ENCODE results near the gene FGFBP1.

The FGFBP1 gene

DNA sequence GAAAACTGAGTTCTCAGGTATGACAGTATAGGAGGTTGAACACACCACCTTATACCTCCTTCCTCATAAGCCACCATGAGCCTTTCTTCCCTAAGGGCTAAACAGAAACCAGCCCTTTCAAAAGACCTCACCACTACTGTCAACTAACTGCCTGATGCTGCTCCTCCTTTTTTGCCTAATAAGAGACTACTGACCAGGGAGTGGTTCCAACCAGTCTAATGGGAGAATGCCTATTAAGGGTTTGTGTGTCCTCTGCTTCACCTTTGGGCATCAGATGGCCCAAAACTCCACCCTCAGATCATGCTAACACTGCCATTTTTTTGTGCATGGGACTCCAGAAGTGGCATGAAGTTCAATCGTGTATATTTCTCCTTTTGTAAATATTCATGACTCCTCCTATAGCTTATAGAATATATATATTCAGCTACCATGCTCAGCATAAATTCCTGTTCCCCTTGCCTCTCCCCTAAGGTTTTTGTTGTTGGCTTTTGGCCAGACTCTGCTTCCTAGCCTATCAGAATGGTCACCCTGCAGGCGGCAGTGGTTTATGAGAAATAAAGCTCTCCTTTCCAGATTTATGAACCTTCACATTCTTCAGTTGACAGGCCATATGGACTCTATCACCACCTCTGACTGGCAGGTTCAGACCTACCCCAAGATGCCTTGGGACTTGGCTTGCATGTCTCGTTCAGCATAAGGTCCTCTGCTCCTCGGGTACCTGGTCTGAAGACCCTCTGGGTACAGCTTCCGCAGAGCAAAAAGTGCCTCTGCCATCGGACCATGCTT, 28.2 kb downstream of the FGFBP1 start:
- DNase-seq, result no peak

DNA sequence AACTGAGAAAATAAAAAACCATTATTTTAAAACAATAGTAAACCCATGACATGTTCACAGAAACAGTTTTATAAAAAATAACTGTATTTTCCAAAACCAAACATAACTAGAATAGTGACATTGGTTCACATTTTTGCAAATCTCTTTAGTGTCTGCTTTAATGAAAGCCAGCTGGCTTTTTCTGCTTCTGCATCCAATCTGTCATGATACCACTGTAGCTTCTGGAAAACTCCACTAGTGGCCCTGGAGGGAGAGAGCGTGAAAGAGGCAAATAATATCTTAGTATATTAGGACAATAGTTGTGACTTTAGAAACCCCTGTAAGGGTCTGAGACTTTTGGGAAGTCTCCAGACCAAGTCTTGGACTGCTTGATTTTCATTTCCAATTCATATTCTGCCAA, 31.1 kb downstream of the FGFBP1 start:
- no peak for DNase-seq

DNA sequence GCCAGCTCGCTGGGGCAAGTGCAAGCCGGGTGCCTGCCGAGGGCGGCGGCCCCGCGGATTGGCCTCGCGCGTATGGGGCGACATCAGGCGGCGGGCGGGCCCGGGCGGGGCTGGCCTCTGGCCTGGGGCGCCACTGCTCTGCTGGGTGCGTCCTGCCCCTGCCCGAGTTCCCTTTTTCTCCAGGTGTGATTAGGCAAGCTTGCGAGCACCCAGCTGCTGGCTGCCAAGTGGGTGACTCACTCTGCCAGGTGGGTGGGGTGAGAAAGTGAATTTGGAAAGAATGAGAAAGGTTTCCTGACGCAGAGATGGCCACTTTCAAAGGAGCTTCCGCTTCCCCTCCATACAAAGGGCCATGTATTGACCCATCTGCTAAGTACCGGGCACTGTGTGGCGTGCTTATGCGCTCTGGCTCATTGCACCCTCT, 32.5 kb downstream of the FGFBP1 start:
- no peak for DNase-seq

DNA sequence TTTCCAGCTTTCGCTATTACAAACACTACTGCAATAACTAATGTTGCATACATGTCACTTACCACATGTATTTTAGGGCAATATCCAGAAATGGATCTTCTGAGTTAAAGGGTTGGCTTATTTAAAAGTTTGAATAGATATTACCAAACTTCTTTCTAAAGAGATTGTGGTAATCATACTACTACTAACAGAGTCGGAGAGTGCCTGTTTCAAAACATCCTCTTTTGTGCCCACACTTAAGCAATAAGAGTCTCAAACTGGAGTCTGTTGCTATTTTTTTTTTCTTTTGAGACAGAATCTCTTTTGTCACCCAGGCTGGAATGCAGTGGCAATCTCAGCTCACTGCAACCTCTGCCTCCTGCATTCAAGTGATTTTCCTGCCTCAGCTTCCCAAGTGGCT, 35.8 kb downstream of the FGFBP1 start:
- no peak for DNase-seq

DNA sequence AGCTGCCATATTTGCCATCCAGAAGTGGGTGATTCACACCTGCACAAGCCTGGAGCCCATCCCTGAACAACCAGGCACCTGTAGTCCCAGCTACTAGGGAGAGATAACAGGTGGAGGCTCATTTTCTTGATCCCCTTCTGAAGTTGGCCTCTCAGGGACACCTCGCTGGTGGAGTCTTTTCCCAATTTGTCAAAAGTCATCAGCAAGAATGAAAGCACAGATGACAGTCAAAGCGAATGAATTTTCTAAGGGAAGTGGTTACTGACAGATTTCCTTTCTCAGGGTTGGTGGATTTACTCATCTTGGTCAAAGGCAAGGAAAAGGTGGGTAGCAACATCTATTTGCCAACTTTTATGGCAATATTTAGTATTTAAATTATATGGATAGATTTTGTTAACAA, 36.5 kb downstream of the FGFBP1 start:
- DNase-seq, result no peak

DNA sequence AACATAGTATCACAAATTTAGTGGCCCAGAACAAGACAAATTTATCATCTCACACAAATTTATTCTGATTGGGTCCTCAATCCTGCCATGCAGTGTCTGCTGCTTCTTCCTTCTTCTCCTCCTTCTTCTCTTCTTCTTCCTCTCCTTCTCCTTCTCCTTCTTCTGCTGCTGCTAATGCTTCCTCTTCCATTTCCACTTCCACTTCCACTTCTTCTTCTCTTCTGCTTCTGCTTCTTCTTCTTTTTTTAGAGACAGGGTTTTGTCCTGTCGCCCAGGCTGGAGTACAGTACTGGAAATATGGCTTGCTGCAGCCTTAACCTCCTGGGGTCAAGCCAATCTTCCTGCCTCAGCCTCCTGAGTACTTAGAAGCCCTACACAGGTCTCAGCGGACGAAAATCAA, 37.5 kb downstream of the FGFBP1 start:
- no peak for DNase-seq

DNA sequence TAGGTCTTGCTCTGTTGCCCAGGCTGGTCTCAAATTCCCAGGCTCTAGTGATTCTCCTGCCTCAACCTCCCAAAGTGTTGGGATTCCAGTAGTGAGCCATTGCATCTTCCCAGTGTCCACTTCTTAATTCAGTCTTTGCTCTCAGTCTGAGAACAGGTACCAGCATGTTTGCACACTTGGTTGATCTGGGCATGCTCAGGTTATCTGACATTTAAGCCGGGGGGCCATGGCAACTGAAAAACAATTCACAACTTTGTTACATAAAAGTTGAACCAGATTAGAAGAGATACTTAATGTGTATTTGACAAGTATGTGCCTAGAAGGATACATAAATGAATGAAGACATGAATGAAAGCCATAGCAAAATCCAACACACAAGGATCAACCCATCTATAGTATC, 39.0 kb downstream of the FGFBP1 start:
- DNase-seq, result no peak

DNA sequence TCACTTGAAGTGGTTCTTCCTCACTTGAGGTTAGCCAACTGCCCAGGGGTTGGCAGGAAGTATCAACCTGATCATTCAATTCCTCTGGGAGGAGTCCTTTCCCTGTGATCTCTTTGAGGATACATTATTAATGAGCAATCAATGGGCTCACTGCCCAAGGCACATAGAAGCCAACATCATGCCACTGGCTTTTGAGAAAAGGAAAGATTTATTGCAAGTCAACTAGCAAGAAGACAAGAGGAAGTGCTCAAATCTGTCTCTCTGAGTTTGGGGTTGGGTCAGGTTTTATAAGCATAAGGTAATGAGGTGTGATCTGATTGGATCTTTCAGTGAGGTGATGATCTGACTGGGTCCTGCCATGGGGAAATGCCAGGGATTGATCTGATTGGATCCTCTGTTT, 39.6 kb downstream of the FGFBP1 start:
- no peak for DNase-seq

DNA sequence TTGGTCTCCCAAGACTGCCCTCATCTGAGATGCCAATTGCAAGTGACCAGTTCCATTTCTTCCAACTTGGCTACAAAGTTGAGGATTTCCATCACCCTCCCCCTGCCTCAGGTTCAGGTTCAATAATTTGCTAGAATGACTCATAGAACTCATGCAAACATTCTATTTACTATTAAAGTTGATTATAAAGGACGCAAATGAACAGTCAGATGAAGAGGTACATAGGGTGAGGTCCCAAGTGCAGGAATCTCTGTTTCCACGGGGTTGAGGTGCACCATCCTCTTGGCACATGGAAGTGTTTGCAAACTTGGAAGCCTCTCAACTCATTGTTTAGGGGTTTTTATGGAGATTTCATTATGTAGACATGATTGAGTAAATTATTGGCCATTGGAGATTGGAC, 41.0 kb downstream of the FGFBP1 start:
- no peak for DNase-seq

DNA sequence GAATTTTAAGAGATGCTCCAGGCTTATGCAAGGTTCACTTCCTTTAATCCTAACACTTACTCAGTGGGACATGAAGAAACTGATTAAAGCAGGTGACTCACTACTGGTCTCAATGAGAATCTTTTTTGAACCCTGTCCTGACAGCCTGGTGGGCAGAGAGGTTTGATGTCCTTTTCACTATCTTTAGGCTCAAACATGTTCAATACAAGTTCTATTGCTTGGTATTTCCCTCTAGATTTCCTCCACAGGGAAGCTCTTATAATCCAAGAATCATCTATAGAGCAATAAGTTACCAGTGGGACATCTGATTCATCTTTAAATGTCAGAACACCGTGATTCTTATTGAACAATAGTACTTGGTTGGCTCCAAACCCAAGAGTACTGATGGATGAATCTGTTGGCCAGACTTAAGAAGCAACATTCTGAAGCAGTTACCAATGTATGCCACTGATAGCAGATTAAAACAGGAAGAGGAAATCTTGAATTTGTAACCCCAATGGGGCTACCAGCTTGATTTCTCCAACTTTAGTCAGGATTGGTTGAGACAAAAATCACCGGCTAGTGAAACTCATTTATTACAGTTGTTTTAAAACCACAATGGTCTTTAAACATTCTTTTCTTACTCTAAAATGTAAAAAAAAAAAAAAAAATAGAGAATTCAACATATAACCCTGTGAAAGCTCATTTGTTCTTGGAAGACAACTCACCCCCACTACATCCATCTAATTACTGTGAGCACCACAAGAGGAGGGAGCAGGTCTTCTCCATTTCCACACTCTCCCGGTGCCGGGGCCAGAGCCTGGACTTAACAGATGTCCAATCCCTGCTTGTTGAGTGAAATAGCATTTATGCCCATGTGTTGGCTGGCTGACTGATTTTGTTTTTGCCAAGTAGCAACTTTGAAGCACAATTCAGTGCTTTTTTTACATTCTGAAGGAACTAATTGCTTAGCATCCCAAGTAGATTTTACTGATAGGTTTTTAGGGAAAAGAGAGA, 43.3 kb downstream of the FGFBP1 start:
- DNase-seq, result no peak

DNA sequence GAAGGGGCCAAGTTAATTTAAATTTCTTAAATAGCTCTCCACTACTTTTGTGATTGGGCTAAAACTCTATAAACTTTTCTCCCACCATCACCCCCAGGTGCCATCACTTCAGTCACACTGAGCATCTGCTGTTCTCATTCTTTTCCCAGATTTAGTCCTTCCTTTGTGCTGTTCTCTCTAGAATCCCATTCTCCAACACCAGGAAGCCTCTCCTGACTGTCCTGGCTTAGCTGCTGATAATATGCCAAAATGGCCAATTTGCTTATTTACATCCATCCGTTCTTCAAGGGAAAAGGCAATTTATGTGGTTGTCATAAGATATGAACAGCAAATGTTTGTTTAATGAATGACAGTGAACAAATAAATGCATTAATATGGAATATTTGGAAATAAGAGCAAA, 44.1 kb downstream of the FGFBP1 start:
- DNase-seq, result no peak

DNA sequence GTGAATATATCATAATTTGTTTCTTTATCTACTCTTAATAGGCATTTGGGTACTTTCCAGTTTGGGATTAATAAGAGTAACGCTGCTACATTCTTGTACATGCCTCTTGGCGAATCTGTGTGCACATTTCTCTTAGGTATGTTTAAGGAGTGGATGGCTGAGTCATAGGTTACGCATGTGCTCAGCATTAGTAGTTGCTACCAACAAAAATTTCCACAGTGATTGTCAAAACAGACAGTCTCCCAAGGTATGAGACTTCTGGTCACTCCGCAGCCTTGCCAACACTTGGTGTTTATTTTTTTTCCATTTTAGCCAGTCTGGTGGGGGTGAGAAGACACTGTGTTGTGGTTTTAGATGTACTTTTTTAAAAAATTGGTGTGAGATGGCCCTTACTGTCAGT, 44.6 kb downstream of the FGFBP1 start:
- no peak for DNase-seq

DNA sequence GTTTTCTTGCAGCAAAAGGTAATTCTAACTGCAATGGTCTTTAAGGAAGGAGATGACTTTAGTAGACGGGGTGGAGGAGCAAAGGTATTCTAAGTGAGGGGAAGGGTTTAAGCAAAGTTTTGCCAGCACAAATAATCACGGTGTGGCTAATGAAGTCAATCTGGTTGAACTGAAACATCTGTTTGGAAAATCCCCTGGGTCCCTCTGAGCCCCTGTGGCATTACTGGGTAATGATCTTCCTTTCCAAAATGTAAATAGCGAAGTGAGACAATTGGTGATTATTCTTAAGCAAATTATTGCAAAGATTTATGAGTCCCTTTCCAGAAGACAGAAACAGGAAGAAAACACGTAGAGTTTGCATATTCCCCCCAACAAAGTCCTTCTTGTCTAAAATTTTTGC, 47.2 kb downstream of the FGFBP1 start:
- no peak for DNase-seq

DNA sequence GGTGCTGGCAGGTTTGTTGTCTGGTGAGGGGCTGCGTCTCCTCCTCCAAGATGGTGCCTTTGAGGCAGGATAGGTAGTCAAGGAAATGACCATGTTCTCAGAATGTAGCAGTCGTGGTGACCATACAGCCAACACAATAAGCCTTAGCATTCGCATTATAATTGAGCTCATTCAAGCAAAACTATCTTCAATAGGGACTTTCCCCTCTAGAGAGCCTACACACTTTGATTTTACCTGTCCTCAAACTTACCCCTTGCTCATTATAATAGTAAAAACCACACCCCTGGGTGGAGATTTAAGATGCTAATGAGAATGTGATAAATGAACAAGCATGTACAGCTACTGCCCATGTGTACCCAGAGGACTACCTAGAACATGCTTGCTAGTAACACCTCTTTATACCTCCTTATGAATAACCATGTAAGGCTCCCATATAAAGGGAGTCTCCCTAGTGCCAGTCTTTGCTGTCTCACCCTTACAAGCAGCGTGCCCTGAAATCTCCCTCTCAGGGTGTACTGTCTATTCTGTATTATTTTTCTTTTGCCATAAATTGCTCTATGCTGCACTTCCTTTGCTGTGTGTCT, 48.2 kb downstream of the FGFBP1 start:
- no peak for DNase-seq

DNA sequence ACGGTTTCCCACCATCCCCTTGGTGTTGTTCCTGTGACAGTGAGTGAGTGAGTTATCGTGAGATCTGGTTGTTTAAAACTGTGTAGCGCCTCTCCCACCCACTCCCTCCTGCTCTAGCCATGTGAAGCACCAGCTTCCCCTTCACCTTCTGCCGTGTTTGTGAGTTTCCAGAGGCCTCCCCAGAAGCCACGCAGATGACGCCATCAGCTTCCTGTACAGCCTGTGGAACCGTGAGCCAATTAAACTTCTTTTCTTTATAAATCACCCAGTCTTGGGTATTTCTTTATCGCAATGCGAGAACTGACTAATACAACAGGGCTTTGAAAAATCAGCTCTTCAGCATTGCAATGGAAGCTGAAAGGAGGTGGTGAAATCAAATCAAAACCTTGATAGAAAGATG, 50.0 kb downstream of the FGFBP1 start:
- DNase-seq, result no peak

Data from C1 segment of cervical spinal cord (tissue), 14 donors.